CD4-positive, alpha-beta T cell treated with Interleukin-4 for 1 hour (primary cell): ENCODE data around the gene GNG7.
A peak's percentile ranks its signal among the peaks of the same experiment; 100 is the strongest.
"Not testable (repeated sequence)": the region's sequence is repeated elsewhere in the genome, so short reads cannot be mapped to it uniquely, and the experiment has no call there.

Source experiments
- DNase-seq, 2 donors: peaks; one replicate each; pipeline ENCODE4 v3.0.0-alpha.2; 2020 to 2022

The GNG7 gene

GRCh38 chr19:2478756-2479555, 223.5 kb downstream of the GNG7 start:
- peak; percentile 74 to 76 for DNase-seq

DNA sequence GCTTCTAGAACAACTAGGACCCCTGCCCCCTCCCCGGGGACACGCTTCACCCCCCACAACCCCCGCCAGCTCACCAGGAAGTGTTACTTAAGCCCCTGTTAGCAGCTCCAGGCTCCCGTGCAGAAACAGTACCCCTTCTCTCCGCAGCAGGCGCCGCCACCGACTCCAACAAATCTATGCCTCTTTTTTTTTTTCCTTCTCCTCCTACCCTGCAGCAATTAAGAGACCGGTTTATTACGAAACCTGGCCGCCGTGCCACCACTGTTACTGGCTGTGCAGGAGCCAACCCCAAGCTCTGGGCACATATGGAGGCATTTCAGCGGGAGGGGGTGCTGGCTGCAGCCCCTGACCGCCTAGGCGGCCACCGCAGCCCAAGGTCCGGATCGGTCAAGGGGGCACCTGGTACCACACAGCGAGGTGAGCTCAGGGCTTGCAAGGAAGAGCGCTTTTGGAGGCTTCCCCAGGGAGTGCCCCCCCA, 224.2 kb downstream of the GNG7 start:
- DNase-seq, result peak; percentile 51 to 65

- DNase-seq, result no peak
Observed at GRCh38 chr19:2477732-2478191, 224.7 kb downstream of the GNG7 start.

DNA sequence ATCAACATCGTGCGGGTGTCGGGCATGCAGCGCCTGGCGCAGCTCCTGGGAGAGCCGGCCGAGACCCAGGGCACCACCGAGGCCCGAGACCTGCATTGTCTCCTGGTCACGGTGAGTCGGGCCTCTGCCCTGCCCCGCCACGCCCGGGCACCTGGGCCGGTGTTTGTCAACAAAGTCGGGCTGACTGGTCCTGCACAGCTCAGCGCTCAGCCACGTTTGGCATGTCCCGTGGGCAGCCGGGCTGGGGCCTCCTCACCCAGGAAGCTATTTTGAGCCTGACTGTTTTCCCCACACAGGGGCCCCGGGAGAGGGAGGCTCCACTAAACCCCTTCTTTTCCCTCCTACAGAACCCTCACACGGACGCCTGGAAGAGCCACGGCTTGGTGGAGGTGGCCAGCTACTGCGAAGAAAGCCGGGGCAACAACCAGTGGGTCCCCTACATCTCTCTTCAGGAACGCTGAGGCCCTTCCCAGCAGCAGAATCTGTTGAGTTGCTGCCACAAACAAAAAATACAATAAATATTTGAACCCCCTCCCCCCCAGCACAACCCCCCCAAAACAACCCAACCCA, 225.3 kb downstream of the GNG7 start:
- DNase-seq, result no peak

GRCh38 chr19:2476451-2477140, 225.9 kb downstream of the GNG7 start:
- DNase-seq, result peak; percentile 45 to 63

DNA sequence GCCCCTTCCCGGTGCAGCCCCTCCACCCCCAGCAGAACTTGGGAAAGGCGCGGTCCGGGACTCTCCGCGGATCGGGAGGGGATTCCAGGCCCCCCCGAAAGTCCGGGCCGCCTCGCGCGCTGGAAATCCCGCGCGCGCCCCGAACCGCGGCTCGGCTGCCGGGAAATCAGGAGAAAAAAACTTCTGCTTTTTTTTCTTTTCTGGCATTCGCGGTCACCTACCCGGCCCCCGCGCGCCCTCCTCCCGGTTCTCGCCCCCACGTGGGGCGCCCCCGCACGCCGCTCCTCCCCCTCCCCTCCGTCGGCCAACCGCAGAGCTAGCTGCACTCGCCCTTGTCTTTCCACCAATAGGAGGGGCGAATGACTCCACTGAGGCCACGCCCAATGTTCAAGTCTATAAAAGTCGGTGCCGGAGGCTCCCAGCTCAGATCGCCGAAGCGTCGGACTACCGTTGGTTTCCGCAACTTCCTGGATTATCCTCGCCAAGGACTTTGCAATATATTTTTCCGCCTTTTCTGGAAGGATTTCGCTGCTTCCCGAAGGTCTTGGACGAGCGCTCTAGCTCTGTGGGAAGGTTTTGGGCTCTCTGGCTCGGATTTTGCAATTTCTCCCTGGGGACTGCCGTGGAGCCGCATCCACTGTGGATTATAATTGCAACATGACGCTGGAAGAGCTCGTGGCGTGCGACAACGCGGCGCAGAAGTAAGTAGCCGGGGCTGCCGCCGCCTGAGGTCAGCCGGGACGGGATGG, 226.6 kb downstream of the GNG7 start, which contains the start of gene GADD45B:
TSS of gene GADD45B (plus strand) at position 426 of the 749 bp plus-strand sequence. CDS start at position 658, 232 bp downstream.
- DNase-seq, result peak; percentile 97 to 98

DNA sequence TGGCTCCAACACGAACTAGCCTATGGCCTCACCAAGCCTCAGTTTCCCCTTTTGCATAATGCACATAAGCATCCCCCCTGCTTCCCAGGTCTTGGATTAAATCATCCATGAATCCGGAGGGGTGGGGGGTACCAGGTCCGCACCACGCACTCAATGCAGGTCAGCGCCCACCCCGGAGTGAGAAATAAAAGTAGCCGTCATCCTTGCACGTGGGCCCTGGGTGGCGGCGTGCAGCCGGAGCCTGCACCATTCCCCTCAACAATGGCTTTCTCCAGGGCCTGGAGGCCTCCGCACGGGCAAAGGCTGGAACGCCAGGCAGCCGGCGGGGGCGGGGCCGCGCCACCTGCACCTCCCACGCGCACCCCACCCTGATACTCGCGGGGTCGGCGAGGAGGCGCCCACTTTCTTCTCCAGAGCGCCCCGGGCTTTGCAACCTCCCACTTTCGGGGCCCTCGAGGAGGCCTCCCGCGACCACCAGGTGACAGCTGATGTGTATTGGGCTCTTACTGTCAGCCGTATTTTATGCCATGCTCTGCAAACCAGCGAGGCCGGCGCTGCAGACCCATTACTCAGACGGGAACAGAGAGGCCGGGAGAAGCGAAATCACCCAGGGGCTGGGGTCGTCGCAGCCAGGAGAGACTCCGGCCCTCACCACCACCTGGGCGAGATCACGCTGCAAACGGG, 227.3 kb downstream of the GNG7 start:
- DNase-seq, result peak; percentile 44 to 63

DNA sequence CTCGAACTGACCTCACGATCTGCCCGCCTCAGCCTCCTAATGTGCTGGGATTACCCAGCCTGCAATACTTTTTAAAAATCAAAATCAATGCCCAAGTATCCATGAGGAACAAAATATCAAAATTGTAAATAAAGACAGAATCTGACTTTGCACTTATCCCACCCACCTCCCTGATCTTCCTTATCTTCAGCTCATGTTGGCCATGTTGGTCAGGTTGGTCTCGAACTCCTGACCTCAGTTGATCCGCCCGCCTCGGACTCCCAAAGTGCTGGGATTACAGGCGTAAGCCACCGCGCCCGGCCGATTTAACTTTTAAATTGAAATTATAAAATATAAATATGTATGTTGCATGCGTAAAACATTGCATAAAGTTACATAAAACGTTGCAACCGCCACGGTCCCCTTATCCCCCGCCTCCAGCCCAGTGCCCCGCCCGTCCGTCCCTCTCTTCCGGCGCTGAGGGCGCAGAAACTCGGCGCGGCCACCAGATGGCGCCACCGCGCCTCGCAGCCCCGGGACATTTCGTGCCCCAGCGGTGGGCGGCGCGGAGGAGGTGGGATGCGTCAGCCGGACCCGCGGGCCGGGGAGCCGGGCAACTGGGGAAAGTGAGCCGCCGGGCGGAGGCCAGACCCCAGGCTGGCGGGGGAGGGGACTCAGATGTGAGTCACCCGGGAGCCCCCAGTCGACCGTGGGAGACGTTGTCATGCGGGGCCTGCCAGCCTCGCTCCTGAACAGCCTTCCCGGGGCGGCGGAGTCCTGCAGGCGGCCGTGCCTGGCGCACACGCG, 228.1 kb downstream of the GNG7 start:
- DNase-seq, result peak; percentile 84 to 86

- not testable (repeated sequence) for DNase-seq
Observed at GRCh38 chr19:2469915-2470200, 232.6 kb downstream of the GNG7 start.

DNA sequence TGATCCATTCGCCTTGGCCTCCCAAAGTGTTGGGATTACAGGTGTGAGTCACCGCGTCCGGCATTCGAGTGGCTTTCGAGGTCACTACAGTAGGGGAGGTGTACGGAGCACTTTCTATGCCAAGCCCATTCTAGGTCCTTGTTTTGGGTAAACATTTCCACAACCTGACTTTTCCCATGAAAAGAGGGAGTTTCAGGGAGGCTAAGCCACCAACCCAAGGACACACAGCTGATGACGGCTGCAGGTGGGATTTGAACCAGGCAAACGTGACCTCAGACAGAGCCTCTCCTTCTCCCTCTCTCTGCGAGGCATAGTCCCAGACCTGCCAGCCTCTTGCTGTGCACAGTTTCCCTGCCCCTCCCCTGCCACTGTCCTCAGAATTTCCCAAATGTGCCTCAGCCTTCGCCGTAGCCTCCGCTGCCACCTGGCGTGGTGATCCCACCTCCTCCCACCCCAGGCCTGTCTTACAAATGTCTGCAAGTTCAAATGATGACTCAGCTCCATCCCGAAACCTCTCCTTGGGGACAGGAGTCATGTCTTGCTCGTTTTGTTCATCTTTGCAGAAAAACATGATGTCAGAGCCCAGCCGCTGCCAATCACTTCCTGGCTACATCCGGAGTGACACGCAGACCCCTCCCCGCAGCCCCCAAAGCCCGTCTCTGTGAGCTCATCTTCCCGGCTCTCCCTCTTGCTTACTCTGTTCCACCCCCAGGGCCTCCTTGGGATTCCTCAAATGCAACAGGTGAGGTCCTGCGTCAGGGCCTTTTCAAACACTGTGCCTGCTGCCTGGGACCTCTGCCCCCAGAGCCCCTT, 233.2 kb downstream of the GNG7 start:
- DNase-seq, result peak in 1 of 2 donors; percentile 31

GRCh38 chr19:2468596-2468995, 233.9 kb downstream of the GNG7 start:
- DNase-seq, result no peak

GRCh38 chr19:2464389-2464788, 238.1 kb downstream of the GNG7 start:
- DNase-seq, result no peak

- DNase-seq, result not testable (repeated sequence)
Observed at GRCh38 chr19:2463694-2464093, 238.8 kb downstream of the GNG7 start.

DNA sequence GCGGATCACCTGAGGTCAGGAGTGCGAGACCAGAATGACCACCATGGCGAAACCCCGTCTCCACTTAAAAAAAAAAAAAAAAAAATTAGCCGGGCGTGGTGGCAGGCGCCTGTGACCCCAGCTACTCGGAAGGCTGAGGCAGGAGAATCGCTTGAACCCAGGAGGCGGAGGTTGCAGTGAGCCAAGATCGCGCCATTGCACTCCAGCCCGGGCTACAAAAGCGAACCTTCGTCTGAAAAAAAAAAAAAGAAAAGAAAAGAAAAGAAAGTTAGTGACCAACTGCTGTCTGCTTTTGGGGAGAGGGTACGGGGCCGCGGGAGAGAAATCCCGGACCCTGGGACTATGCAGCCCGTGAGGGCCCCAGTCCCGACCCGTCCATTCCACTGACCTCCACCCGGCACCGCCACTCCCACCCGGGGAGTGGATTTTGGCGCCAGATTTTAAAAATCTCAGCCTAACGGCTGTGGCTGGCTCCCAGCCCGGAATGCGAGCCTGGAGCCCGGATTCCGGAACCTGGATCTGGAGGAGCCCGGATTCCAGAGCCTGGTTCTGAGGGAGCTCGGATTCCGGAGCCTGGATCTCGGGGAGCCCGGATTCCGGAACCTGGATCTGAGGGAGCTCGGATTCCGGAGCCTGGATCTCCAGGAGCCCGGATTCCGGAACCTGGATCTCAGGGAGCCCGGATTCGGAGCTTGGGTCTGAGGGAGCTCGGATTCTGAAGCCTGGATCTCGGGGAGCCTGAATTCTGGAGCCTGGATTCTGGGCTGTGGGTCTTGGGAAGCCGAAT, 239.7 kb downstream of the GNG7 start:
- DNase-seq, result no peak

- DNase-seq, result peak; percentile 51 to 61
Observed at GRCh38 chr19:2461751-2462634, 240.5 kb downstream of the GNG7 start.
